HG03457 (cell line): ENCODE results near the gene NFATC2.
"Not testable (repeated sequence)": the region's sequence is repeated elsewhere in the genome, so short reads cannot be mapped to it uniquely, and the experiment has no call there.

Source experiments
- ATAC-seq: cut with Tn5 transposase; IDR thresholded peaks from one replicate; pipeline ENCODE4 v1.9.1; 2021; ENCODE audit warnings: moderate number of reproducible peaks; ENCODE audit not compliant: unreplicated experiment

The NFATC2 gene

GRCh38 chr20:51569815-51570738 is 27.6 kb upstream of the NFATC2 start:
- no peak for ATAC-seq

- not testable (repeated sequence) for ATAC-seq
Measured at GRCh38 chr20:51568533-51568932, 26.0 kb upstream of the NFATC2 start.

DNA sequence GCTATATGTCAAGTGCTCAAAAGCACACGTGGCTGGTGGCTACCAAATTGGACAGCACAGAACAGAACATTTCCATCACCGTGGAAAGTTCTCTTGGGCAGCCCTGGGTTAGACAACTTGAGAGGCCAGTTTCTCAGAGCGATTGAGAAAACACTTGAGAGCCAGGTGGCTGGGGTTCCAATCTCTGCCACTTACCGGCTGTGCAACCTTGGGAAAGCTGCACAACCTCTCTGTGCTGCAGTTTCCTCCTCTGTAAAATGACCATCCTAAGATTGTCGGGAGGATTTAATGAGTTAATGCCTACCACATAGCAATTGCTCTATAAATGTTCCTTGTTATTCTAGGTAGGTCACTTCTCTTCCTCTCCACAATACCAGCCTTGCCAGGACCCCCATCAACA is 25.1 kb upstream of the NFATC2 start:
- ATAC-seq = no peak

- no peak for ATAC-seq
Measured at GRCh38 chr20:51566594-51566993, 24.1 kb upstream of the NFATC2 start.

DNA sequence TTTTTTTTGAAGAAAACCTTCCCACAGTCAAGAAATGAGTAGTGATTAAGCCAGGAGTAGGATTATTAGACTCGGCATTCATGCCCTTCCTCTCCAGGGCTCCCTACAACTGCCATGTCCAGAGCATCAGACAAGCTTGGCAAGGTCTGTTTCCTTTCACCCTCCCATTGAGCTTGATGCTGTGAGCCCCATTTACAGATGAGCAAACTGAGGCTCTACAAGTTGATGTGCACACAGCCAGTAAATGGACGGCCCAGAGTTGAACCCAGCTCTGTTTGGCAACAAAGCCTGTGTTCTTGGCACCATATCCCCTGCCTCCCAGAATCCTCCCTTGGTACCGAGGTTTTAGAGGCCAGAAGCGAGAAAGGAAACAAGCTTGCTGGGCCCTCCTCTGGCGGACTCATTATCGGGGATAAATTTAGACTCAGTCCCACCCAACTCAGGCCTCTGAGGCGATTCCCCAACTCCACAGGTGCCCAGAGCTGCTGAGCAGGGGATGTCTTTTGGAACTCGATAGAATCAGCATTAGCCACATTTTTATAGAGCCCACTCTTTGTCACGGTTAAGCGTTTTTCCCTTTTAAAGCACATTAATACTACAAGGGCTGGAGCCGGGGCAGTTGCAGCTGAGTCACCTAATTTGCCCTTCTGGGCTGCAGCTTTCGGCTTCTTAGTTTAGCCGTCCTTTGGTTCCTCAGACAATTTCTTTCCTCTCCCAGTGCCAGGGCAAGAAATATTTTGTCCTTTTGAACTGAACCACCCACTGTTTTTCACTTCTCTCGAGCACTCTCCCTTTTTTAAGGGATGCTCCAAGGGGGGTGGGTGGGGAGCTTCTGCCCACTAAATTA is 23.0 kb upstream of the NFATC2 start:
- no peak for ATAC-seq

DNA sequence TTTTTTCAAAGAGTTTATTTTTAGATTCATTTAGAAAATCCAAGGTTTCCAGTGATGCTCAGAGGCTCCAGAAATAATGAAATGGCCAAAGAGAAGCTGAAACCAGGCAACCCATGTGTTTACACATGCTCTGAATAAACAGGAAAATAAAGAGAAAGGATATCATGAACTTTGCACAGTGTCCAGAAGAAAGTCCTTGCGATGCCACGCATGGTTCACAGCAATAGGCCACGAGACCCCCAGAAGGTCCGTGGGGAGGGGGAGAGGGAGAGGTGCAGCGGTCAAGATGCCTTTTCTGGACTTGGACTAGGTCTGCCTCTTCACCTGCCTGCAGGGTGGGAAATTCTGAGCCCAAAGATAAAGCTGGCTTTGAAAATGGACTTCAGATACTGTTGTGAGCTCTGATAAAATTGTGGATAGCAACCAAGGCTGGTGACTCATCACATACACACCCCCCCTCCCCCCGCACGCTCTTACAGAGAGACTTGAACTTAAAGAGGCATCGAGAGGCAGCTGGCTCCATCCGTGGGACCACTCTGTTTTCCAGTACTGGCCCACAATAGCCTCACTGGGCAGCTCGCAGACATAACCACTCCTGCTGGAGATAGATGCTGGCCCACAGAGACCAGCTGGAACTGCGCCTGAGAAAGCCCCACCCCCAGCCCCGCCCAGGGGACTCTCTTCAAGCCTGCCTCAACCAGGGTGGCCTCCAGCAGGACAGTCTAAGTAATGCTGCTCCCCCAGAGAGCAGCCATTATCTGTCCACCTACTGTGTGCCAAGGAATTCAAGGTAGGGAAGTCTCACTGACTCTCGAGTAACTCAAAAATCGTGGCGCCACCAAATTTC is 21.2 kb upstream of the NFATC2 start:
- ATAC-seq = no peak

GRCh38 chr20:51563174-51563485 is 20.6 kb upstream of the NFATC2 start:
- ATAC-seq = no peak

GRCh38 chr20:51562332-51563173 is 20.0 kb upstream of the NFATC2 start:
- ATAC-seq = no peak

GRCh38 chr20:51562027-51562331 is 19.5 kb upstream of the NFATC2 start:
- ATAC-seq = no peak

- ATAC-seq = no peak
Measured at GRCh38 chr20:51560550-51561307, 18.2 kb upstream of the NFATC2 start.

- no peak for ATAC-seq
Measured at GRCh38 chr20:51560042-51560441, 17.5 kb upstream of the NFATC2 start.

DNA sequence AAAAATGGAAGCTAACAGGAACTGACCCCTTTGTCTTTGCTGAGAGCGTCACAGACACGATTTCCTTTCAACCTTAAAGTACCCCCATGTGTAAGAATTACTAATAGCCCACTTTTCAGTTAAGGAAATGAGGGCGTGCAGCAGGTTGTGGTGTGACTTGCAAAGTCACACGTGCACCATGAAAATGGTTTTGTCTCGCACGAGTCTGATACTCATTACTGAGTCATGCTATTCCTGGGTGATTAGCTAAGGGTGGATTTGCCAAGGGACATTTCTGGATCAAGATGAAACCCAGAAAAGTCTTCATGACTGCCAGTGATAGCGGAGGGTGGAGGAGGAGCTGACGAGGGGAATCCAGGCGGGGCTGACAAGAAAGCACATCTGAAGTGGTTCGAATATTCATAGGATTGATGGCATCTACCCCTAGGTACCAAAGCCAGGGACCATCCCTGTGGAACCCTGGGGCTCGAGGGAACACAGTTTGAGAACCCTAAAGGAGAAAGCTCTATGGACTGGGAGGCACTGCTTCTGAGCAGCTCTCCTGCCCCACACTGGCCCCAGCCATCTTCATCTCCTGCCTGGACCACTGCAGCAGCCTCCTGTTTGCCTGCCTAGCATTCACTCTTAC is 12.1 kb upstream of the NFATC2 start:
- no peak for ATAC-seq

- ATAC-seq = no peak
Measured at GRCh38 chr20:51553897-51554486, 11.5 kb upstream of the NFATC2 start.

- ATAC-seq = no peak
Measured at GRCh38 chr20:51551186-51551585, 8.7 kb upstream of the NFATC2 start.

- ATAC-seq = no peak
Measured at GRCh38 chr20:51549474-51549873, 7.0 kb upstream of the NFATC2 start.

GRCh38 chr20:51547951-51548350 is 5.4 kb upstream of the NFATC2 start:
- ATAC-seq = no peak

DNA sequence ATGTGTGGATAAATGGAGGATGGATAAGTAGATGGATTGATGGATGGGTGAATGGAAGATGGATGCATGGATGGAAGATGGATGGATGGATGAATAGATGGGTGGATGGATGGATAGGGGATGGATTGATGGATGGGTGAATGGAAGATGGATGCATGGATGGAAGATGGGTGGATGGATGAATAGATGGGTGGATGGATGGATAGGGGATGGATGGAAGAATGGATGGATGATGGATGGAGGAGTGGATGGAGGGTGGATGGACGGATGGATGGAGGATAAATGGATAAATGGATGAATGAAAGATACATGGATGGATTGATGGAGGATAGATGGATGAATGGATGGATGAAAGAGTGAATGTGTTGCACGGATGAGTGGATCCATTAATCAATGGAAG is 3.0 kb upstream of the NFATC2 start:
- ATAC-seq = no peak

GRCh38 chr20:51543422-51543788 is 886 bp upstream of the NFATC2 start:
- no peak for ATAC-seq

GRCh38 chr20:51542033-51542570 is 417 bp downstream of the NFATC2 start:
- ATAC-seq = no peak
